Hematopoietic multipotent progenitor cell (in vitro differentiated cells): ENCODE measurements around the gene NRSN2. TPM values are rescaled to one million over a fixed set of nuclear protein-coding genes. Genes with fewer than 3 reads are reported as not detected.
"Not testable (repeated sequence)": the region's sequence is repeated elsewhere in the genome, so short reads cannot be mapped to it uniquely, and the experiment has no call there.

Source experiments
- DNase-seq, 3 donors: peaks; one replicate each; pipeline ENCODE4 v3.0.0-alpha.2; 2011 to 2015; ENCODE audit warnings: low read depth in 2 of 3, low spot score in 2 of 3
- total RNA-seq: library from RNA; depleted of rRNA; stranded (reverse); fragments of >200 nt; gene quantifications from one replicate; pipeline ENCODE4 v1.2.3, GENCODE V29; 2012

Gene NRSN2
- total RNA-seq, 1 donor, result 20.5 TPM

DNA sequence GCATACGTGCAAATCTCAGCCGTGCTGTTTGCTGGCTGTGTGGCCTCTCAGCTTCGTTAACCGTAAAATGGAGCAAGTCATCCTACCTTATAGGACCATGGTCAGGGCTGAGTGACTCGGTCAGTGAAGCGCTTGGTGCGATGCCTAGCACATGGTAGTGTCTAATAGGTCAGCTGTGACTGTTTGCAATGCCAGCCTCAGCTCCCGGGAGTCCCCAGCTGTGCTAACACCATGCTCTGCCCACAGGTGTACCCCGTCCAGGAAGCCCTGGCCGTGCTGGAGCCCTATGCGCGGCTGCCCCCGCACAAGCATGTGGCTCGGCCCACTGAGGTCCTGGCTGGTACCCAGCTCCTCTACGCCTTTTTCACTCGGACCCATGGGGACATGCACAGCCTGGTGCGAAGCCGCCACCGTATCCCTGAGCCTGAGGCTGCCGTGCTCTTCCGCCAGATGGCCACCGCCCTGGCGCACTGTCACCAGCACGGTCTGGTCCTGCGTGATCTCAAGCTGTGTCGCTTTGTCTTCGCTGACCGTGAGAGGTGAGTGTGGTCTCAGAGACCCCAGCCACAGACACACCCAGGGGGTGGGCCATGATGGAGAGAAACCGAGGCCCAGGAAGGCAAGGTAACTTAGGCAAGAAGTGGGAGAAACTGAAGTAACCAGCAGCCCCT, 44.3 kb downstream of the NRSN2 start:
- no peak for DNase-seq

DNA sequence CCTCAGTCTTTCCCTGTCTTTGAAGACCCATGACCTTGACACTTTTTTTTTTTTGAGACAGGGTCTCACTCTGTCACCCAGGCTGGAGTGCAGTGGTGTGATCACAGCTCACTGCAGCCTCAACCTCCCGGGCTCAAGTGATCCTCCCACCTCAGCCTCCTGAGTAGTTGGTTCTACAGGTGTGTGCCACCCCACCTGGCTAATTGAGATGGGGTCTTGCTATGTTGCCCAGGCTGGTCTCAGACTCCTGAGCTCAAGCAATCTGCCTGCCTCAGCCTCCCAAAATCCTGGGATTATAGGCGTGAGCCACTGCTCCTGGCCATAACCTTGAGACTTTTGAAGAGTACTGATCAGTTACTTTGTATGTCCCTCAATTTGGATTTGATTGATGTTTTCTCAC, 46.4 kb downstream of the NRSN2 start:
- DNase-seq, result not testable (repeated sequence)

DNA sequence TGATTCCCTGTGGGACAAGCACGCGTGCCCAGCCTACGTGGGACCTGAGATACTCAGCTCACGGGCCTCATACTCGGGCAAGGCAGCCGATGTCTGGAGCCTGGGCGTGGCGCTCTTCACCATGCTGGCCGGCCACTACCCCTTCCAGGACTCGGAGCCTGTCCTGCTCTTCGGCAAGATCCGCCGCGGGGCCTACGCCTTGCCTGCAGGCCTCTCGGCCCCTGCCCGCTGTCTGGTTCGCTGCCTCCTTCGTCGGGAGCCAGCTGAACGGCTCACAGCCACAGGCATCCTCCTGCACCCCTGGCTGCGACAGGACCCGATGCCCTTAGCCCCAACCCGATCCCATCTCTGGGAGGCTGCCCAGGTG, 49.3 kb downstream of the NRSN2 start:
- no peak for DNase-seq

DNA sequence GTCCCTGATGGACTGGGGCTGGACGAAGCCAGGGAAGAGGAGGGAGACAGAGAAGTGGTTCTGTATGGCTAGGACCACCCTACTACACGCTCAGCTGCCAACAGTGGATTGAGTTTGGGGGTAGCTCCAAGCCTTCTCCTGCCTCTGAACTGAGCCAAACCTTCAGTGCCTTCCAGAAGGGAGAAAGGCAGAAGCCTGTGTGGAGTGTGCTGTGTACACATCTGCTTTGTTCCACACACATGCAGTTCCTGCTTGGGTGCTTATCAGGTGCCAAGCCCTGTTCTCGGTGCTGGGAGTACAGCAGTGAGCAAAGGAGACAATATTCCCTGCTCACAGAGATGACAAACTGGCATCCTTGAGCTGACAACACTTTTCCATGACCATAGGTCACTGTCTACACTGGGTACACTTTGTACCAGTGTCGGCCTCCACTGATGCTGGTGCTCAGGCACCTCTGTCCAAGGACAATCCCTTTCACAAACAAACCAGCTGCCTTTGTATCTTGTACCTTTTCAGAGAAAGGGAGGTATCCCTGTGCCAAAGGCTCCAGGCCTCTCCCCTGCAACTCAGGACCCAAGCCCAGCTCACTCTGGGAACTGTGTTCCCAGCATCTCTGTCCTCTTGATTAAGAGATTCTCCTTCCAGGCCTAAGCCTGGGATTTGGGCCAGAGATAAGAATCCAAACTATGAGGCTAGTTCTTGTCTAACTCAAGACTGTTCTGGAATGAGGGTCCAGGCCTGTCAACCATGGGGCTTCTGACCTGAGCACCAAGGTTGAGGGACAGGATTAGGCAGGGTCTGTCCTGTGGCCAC, 49.9 kb downstream of the NRSN2 start:
- no peak for DNase-seq

DNA sequence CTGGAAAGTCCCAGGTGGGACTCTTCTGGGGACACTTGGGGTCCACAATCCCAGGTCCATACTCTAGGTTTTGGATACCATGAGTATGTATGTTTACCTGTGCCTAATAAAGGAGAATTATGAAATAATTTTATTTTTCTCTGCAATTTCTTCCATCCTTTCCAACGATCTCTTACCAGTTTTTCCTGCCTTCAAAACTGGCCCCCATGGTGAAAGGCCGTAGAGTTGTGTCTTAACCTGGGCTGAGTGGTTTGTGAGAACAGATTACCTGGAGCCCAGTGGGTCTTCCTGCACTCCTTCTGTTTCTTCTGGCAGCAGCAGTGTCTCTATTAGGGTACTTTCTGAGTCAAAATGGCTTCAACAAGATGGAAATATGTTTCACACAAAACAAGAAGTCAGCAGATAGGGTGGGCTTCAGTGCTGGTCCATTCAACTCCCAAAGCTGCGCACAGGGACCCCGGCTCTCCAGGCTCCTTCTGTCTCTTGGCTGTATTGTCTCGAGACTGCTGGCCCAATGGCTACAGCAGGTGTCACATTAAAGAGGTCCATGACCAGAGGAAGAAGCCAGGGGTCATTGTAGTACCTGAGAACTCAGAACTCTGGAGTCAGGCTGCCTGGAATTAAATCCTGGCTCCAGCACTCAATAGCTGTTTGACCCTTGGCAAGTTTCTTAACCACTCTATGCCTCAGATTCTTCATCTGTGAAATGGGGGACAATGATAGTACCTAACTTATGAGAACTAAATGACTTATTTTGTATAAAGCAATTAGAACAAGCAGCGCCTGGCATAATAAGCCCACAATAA, 50.7 kb downstream of the NRSN2 start:
- no peak for DNase-seq

DNA sequence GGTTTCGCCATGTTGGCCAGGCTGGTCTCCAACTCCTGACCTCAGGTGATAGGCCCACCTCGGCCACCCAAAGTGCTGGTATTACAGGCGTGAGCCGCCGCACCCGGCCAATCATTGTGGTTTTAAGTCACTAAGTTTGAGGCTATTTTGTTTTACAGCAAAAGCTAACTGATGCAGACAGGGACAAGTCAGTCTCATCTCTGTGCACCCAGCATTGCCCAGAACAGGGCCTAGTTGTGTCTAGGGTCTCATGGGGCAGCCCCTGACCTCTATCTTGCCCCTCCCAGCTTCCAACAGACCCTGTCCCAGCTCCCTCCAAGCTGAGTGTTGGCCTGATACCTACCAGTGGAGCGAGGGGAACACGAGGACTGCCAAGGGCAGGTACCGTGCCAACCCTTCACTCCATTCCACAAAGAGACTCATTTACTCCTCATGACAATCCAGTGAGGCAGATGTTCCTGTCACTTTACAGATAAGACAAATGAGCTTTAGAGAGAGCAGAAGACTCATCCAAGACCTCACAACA, 52.3 kb downstream of the NRSN2 start:
- DNase-seq, result no peak

DNA sequence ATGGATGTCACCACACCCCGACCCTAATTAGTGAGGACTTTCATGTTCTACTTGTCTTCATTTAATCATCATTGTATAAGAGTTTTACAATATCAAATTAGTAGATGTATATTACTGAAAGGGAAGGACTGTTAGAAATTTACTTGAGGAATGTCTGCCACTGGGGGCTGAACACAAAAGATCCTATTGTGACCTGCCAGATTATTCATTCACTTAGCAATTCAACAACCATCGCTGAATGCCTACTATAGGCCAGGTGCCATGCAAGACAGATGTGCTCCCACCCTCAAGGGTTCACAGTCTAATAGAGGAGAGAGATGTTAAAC, 53.2 kb downstream of the NRSN2 start:
- no peak for DNase-seq

DNA sequence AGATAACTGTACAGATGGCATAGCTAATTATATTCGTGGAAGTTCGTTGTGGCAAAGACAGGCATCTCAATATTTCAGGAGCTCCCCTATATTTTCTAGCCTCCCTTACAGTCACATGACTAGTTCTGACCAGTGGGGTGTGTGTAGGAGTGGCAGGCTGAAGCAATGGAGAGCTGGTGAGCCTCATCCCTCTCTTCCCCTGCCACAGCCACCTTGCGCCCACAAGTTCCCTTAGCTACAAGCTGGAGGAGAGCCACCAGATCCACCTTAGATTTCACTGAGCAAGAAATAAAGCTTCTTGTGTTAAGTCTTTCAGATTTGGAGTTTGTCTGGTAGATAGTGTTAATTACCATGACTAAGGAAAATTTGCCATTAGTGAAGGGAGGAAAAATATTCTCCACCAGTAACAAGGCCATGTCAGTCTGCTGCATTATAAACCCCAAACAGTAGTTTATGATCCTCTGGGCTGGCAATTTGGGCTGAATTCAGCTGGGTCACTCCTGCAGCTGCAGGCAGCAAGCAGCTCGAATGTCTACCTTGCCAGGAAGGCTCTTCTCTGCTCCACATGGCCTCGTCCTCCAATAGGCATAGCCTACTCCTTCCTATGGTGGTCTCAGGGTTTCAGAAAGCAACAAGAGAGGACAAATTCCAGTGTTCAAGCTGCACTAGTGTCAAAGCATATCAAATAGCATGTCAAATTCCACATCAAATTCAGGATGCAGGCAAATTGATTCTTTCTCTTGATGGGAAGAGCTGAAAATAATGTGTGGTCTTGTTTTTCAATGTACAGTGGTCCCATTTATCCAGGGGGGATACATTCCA, 53.8 kb downstream of the NRSN2 start:
- peak in 1 of 3 donors; percentile 36 for DNase-seq

DNA sequence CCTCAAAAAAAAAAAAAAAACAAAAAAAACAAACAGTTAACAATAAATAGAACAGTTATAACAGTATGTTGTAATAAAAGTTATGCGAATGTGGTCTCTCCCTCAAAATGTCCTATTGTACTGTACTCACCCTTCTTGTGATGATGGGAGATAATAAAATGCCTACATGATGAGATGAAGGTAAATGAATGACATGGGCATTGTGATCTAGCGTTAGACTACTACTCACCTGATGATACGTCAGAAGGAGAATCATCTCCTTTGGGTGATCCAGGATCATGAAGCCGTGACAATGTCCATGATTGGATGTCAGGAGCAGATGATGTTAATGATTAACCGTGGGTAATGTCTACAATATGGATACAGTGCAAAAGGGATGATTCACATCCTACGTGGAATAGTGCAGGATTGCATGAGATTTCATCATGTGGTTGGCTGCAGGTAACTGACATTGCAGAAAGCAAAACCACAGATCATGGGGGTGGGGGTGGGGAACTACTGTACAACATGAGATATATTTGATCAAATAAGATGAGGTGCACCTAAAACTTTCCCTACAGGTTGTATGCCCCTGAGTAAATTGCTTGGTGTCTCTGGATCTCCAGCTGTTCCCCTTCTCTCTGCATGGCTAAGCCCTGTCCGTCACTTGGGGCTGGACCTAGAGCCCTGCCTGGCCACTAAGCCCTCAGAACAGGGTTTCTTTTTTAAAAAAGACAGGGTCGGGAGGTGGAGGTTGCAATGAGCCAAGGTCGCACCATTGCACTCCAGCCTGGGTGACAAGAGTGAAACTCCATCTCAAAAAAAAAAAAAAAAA, 55.0 kb downstream of the NRSN2 start:
- DNase-seq, result no peak

DNA sequence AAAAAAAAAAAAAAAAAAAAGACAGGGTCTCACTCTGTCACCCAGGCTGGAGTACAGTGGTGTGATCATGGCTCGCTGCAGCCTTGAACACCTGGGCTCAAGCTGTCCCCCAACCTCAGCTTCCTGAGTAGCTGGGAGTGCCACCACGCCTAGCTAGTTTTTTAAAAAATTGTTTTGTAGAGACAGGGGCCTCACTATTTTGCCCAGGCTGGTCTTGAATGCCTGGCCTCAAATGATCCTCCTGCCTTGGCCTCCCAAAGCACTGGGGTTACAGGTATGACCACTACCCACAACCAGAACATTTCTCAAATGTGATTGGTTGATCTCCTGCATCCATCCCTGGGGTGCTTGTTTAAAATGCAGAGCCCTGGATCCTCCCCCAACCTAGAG, 55.6 kb downstream of the NRSN2 start:
- no peak for DNase-seq

DNA sequence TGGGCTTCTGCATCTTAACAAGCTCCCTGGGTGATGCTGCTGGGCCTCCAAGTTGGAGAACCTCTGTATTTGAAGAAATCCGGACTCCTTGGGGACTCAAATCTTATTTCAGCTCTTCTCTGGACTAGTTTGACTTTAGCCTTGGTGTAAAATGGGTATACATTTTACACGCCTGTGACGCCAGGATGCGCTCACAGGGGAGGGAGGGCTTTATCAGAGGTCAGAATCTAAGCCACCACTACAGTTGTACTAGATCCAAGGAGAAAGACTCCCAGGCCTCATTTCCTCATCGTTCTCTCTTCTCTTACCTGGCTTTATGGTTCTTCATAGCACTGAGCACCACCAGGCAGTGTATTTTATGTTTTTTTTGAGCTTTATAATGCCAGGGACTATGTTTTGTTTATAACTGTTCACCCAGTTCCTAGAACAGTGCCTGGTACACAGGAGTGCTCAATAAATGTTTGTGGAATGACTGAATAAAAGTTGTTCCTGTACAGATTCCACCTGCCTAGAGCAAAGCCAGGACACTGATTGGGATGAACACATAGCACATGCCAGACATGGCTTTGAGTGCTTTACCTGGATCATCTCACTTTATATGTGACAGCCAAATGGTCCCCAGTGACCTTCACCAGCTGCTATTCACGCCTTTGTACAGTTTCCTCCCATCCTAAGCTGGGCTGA, 56.1 kb downstream of the NRSN2 start:
- no peak for DNase-seq

DNA sequence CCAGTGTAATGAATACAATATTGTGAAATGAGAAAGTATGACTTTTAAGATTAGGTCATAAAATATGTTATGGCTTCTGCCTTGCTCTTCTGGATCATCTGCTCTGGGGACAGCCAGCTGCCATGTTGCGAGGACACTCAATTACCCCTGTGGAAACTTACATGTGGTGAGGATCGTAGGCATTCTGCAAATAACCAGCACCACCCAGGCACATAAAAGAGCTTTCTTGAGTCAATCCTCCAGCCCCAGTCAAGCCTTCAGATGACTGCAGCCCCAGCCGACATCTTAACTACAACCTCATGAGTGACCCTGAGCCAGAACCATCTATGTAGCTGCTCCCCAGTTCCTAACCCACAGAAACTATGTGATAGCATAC, 56.7 kb downstream of the NRSN2 start:
- no peak for DNase-seq

DNA sequence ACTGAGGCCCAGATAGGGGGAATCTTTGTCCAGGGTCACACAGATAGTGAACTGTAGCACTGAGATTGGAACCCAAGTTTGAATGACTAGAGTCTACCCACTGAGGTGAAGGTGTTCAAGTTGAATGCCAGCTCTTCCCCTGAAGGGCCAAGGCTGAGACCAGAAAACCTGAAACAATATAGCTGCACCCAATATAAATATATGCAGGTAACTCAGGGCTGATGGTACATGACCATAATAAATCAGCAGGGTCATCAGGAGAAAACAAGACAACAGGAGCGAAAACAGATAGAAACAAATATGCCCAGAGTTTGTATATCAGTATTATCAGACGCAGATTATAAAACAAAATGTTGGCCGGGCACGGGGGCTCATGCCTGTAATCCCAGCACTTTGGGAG, 57.2 kb downstream of the NRSN2 start:
- no peak for DNase-seq

Other genes starting within 250 kb of the NRSN2 start
- gene DEFB126, start 204.5 kb upstream of the NRSN2 start, total RNA-seq, result not detected
- gene DEFB127, start 189.7 kb upstream of the NRSN2 start, total RNA-seq, result not detected
- not detected for gene DEFB128, start 157.4 kb upstream of the NRSN2 start, total RNA-seq
- gene DEFB129, start 119.9 kb upstream of the NRSN2 start, total RNA-seq, result not detected
- gene DEFB132, start 89.4 kb upstream of the NRSN2 start, total RNA-seq, result not detected
- 4.8 TPM for gene C20orf96, start 56.4 kb upstream of the NRSN2 start, total RNA-seq
- gene ZCCHC3, start 49.5 kb upstream of the NRSN2 start, total RNA-seq, result 27.7 TPM
- 12.4 TPM for gene SOX12, start 21.6 kb upstream of the NRSN2 start, total RNA-seq
- gene TRIB3, start 33.6 kb downstream of the NRSN2 start, total RNA-seq, result 33.1 TPM
- 91.8 TPM for gene RBCK1, start 61.2 kb downstream of the NRSN2 start, total RNA-seq
- gene TBC1D20, start 115.4 kb downstream of the NRSN2 start, total RNA-seq, result 32.9 TPM
- gene CSNK2A1, start 196.7 kb downstream of the NRSN2 start, total RNA-seq, result 84.8 TPM